Uterus (tissue), 4 donors: ENCODE results near the gene CHMP4B. TPM values are rescaled to one million over a fixed set of nuclear protein-coding genes. Genes with fewer than 3 reads are reported as not detected.

ENCODE experiments used
- DNase-seq, 2 donors: peaks; one replicate each; pipeline ENCODE4 v3.0.0-alpha.2; 2019 to 2020
- H3K27ac ChIP-seq, 2 donors: fragments of 200-600 bp; sonication (generic); 1 replicate in 1 of 2; 2 replicates in 1 of 2; pipeline ENCODE4 v1.5.1; 2016 to 2018
- H3K27me3 ChIP-seq, 2 donors: fragments of 200-600 bp; sonication (generic); one replicate each; pipeline ENCODE4 v1.5.1; 2018 to 2019; ENCODE audit warnings: control low read depth in 1 of 2
- H3K36me3 ChIP-seq, 2 donors: fragments of 200-600 bp; sonication (generic); one replicate each; pipeline ENCODE4 v1.5.1; 2019; ENCODE audit warnings: control low read depth in 1 of 2
- H3K4me1 ChIP-seq, 2 donors: fragments of 200-600 bp; sonication (generic); one replicate each; pipeline ENCODE4 v1.5.1; 2018 to 2019; ENCODE audit warnings: control low read depth in 1 of 2
- H3K4me3 ChIP-seq, 2 donors: fragments of 200-600 bp; sonication (generic); 1 replicate in 1 of 2; 2 replicates in 1 of 2; pipeline ENCODE4 v1.5.1; 2018 to 2019; ENCODE audit warnings: mild to moderate bottlenecking in 1 of 2
- H3K9me3 ChIP-seq, 2 donors: fragments of 200-600 bp; sonication (generic); one replicate each; pipeline ENCODE4 v1.5.1; 2019; ENCODE audit warnings: control low read depth in 1 of 2
- CTCF ChIP-seq, 4 experiments: fragments of 200-600 bp in 2 of 4; fragments of 450-650 bp in 2 of 4; sonication (generic) in 2 of 4; IDR thresholded peaks; one replicate each; pipeline ENCODE4 v1.5.1; 2016 to 2019; ENCODE audit warnings: antibody characterized with exemption in 4 of 4, mild to moderate bottlenecking in 2 of 4, moderate library complexity in 1 of 4
- POLR2A ChIP-seq, 2 donors: fragments of 450-650 bp; IDR thresholded peaks; one replicate each; pipeline ENCODE4 v1.6.1; 2016; ENCODE audit warnings: antibody characterized with exemption in 2 of 2, mild to moderate bottlenecking in 1 of 2, moderate library complexity in 1 of 2
- intact Hi-C: fragments of 100-400 bp; cut with DNase I; formaldehyde crosslinking; loops from one replicate; pipeline ENCODE4 v1.15.1; 2023; ENCODE audit warnings: low total_unique reads
- total RNA-seq, 4 donors: library from RNA; depleted of rRNA in 3 of 4; stranded (reverse); fragments of >200 nt in 3 of 4; gene quantifications; one replicate each; pipeline versions ENCODE4 v1.1.0 to v1.2.4, GENCODE V29; 2014 to 2023
- donor health status: DM: yes; HTN: yes; CAD: no.

CHMP4B gene
- total RNA-seq, 4 donors from 2014 or later: 48.0 to 73.8 (median 57.9) TPM

- no peak overlapping the region for H3K4me3 ChIP-seq
- intact Hi-C loops: no loop called here
- no peaks in the 10 kb centered on the region for H3K36me3 ChIP-seq
- H3K27ac ChIP-seq: peak overlapping the region in 1 of 2 donors; percentile 40
- no peak for TF ChIP-seq POLR2A (IDR thresholded peaks at IDR 0.05)
- no peak for TF ChIP-seq CTCF (IDR thresholded peaks at IDR 0.05)
- H3K9me3 ChIP-seq: no peaks in the 10 kb centered on the region
- no peaks in the 10 kb centered on the region for H3K27me3 ChIP-seq
- DNase-seq: no peak
- peaks cover 5 to 14% of the 10 kb centered on the region in 2 donors for H3K4me1 ChIP-seq
Observed at GRCh38 chr20:33832103-33832804, 21.1 kb downstream of the CHMP4B start.

- Histone ChIP-seq H3K27ac (no peak overlapping the region), H3K9me3 (no peaks in the 10 kb centered on the region), H3K4me3 (no peak overlapping the region), H3K4me1 (peaks cover 5 to 8% of the 10 kb centered on the region in 2 donors), H3K27me3 (no peaks in the 10 kb centered on the region), H3K36me3 (no peaks in the 10 kb centered on the region)
- DNase-seq: no peak
- TF ChIP-seq POLR2A (IDR thresholded peaks at IDR 0.05): no peak
- TF ChIP-seq CTCF (IDR thresholded peaks at IDR 0.05): no peak
- intact Hi-C loops: no loop called here
Observed at GRCh38 chr20:33833333-33833732, 22.2 kb downstream of the CHMP4B start.

- H3K27ac ChIP-seq: no peak overlapping the region
- no peak overlapping the region for H3K4me3 ChIP-seq
- H3K27me3 ChIP-seq: no peaks in the 10 kb centered on the region
- H3K9me3 ChIP-seq: no peaks in the 10 kb centered on the region
- peaks cover 0 to 5% of the 10 kb centered on the region in 2 donors for H3K4me1 ChIP-seq
- DNase-seq: peak; percentile 64
- TF ChIP-seq CTCF (IDR thresholded peaks at IDR 0.05): no peak
- TF ChIP-seq POLR2A (IDR thresholded peaks at IDR 0.05): no peak
- intact Hi-C loops: no loop called here
- no peaks in the 10 kb centered on the region for H3K36me3 ChIP-seq
Observed at GRCh38 chr20:33835615-33836172, 24.5 kb downstream of the CHMP4B start.

- Histone ChIP-seq H3K27me3 (no peaks in the 10 kb centered on the region), H3K4me1 (peaks cover 0 to 5% of the 10 kb centered on the region in 2 donors), H3K27ac (no peak overlapping the region), H3K36me3 (no peaks in the 10 kb centered on the region), H3K4me3 (no peak overlapping the region), H3K9me3 (no peaks in the 10 kb centered on the region)
- DNase-seq: no peak
- intact Hi-C loops: no loop called here
- TF ChIP-seq POLR2A (IDR thresholded peaks at IDR 0.05) (no peak), CTCF (IDR thresholded peaks at IDR 0.05) (no peak)
Observed at GRCh38 chr20:33836277-33836676, 25.1 kb downstream of the CHMP4B start.

GRCh38 chr20:33837096-33837830 lies 26.1 kb downstream of the CHMP4B start:
- Histone ChIP-seq H3K27ac (no peak overlapping the region), H3K4me1 (peaks cover 0 to 5% of the 10 kb centered on the region in 2 donors), H3K9me3 (no peaks in the 10 kb centered on the region), H3K27me3 (no peaks in the 10 kb centered on the region), H3K36me3 (no peaks in the 10 kb centered on the region), H3K4me3 (no peak overlapping the region)
- no peak for DNase-seq
- TF ChIP-seq CTCF (IDR thresholded peaks at IDR 0.05) (no peak), POLR2A (IDR thresholded peaks at IDR 0.05) (no peak)
- intact Hi-C loops: no loop called here
